ENCODE measurements around the gene FGD6. TPM values are rescaled to one million over a fixed set of nuclear protein-coding genes. Genes with fewer than 3 reads are reported as not detected.

Gene FGD6
- total and polyA plus RNA-seq, 2 experiments from 2014 or later = 10.4 to 17.2 TPM

- no peaks in the 10 kb centered on the region for H3K79me2 ChIP-seq
- H3K9me3 ChIP-seq (ENCODE audit: low read depth) = no peaks in the 10 kb centered on the region
- no peaks in the 10 kb centered on the region for H3K9me2 ChIP-seq (replicated peaks; ENCODE audit: insufficient read depth)
- no peaks in the 10 kb centered on the region for H4K20me1 ChIP-seq (ENCODE audit: insufficient read depth, poor library complexity, severe bottlenecking)
- no peaks in the 10 kb centered on the region for H3K27me3 ChIP-seq
- TF ChIP-seq EZH2phosphoT487 (IDR thresholded peaks at IDR 0.05; ENCODE audit: low read depth, severe bottlenecking, unreplicated experiment) (no peak), CTCF (IDR thresholded peaks at IDR 0.05; ENCODE audit: poor library complexity) (no peak), EZH2 (IDR thresholded peaks at IDR 0.05; ENCODE audit: borderline replicate concordance) (no peak)
- no peak overlapping the region for H3K27ac ChIP-seq
- H3K4me1 ChIP-seq (ENCODE audit: insufficient read depth) = no peaks in the 10 kb centered on the region
- no peak overlapping the region for H3K4me2 ChIP-seq
- H2AFZ ChIP-seq = no peak overlapping the region
- whole genome bisulfite sequencing (ENCODE audit: low lambda C conversion rate, missing lambda C conversion rate) = 93% methylated on average over 4 of the region's 4 CpGs
- H3K4me3 ChIP-seq = no peak overlapping the region
- no peak for DNase-seq (ENCODE audit: low spot score)
- no peaks in the 10 kb centered on the region for H3K36me3 ChIP-seq (replicated peaks; ENCODE audit: insufficient read depth, low read depth)
These were observed 166.0 kb downstream of the FGD6 start for GRCh38 chr12:95051241-95051640.

- H4K20me1 ChIP-seq (ENCODE audit: insufficient read depth, poor library complexity, severe bottlenecking) = no peaks in the 10 kb centered on the region
- H3K36me3 ChIP-seq (replicated peaks; ENCODE audit: insufficient read depth, low read depth) = peaks cover 5% of the 10 kb centered on the region
- no peak overlapping the region for H2AFZ ChIP-seq
- no peak overlapping the region for H3K4me3 ChIP-seq
- H3K27me3 ChIP-seq = no peaks in the 10 kb centered on the region
- WGBS (ENCODE audit: low lambda C conversion rate, missing lambda C conversion rate) = 95% methylated on average over 2 of the region's 2 CpGs
- no peaks in the 10 kb centered on the region for H3K9me3 ChIP-seq (ENCODE audit: low read depth)
- no peak for DNase-seq (ENCODE audit: low spot score)
- H3K4me1 ChIP-seq (ENCODE audit: insufficient read depth) = no peaks in the 10 kb centered on the region
- TF ChIP-seq CTCF (IDR thresholded peaks at IDR 0.05; ENCODE audit: poor library complexity) = no peak
- TF ChIP-seq EZH2phosphoT487 (IDR thresholded peaks at IDR 0.05; ENCODE audit: low read depth, severe bottlenecking, unreplicated experiment) = no peak
- TF ChIP-seq EZH2 (IDR thresholded peaks at IDR 0.05; ENCODE audit: borderline replicate concordance) = no peak
- no peaks in the 10 kb centered on the region for H3K9me2 ChIP-seq (replicated peaks; ENCODE audit: insufficient read depth)
- no peaks in the 10 kb centered on the region for H3K79me2 ChIP-seq
- H3K4me2 ChIP-seq = no peak overlapping the region
- H3K27ac ChIP-seq = no peak overlapping the region
These were observed 179.4 kb downstream of the FGD6 start for GRCh38 chr12:95037906-95038305.

GRCh38 chr12:95034750-95035149, 182.5 kb downstream of the FGD6 start:
- Histone ChIP-seq H3K27me3 (no peaks in the 10 kb centered on the region), H3K4me2 (no peak overlapping the region), H3K9me2 (replicated peaks; ENCODE audit: insufficient read depth) (no peaks in the 10 kb centered on the region), H2AFZ (no peak overlapping the region), H3K9me3 (ENCODE audit: low read depth) (no peaks in the 10 kb centered on the region), H3K36me3 (replicated peaks; ENCODE audit: insufficient read depth, low read depth) (peaks cover 5% of the 10 kb centered on the region), H4K20me1 (ENCODE audit: insufficient read depth, poor library complexity, severe bottlenecking) (no peaks in the 10 kb centered on the region), H3K4me3 (no peak overlapping the region), H3K4me1 (ENCODE audit: insufficient read depth) (no peaks in the 10 kb centered on the region), H3K79me2 (no peaks in the 10 kb centered on the region), H3K27ac (no peak overlapping the region)
- no peak for DNase-seq (ENCODE audit: low spot score)
- TF ChIP-seq EZH2phosphoT487 (IDR thresholded peaks at IDR 0.05; ENCODE audit: low read depth, severe bottlenecking, unreplicated experiment) (no peak), CTCF (IDR thresholded peaks at IDR 0.05; ENCODE audit: poor library complexity) (no peak)
- WGBS (ENCODE audit: low lambda C conversion rate, missing lambda C conversion rate) = 96% methylated on average over 1 of the region's 1 CpG

Other genes starting within 250 kb of the FGD6 start
- gene NDUFA12, start 213.8 kb downstream of the FGD6 start, total RNA-seq = 102 and 132 TPM in 2 replicates
- 149 and 152 TPM in 2 replicates for gene NDUFA12, start 213.8 kb downstream of the FGD6 start, polyA plus RNA-seq
- gene NR2C1, start 143.8 kb downstream of the FGD6 start, total RNA-seq = 32.9 and 40.6 TPM in 2 replicates
- 28.4 and 29.7 TPM in 2 replicates for gene NR2C1, start 143.8 kb downstream of the FGD6 start, polyA plus RNA-seq
- gene VEZT, start 340 bp upstream of the FGD6 start, total RNA-seq = 83.2 and 84.2 TPM in 2 replicates
- 37.9 and 48.9 TPM in 2 replicates for gene VEZT, start 340 bp upstream of the FGD6 start, polyA plus RNA-seq